GM13977 (cell line): ENCODE measurements around the gene PLEKHD1.
A peak's percentile ranks its signal among the peaks of the same experiment; 100 is the strongest.

Source experiments
- DNase-seq: peaks from one replicate; pipeline ENCODE4 v3.0.0; 2012; ENCODE audit warnings: low spot score
- CTCF ChIP-seq: IDR thresholded peaks from 2 replicates; pipeline ENCODE4 v1.5.1; 2012; ENCODE audit warnings: mild to moderate bottlenecking, control low read depth; ENCODE audit not compliant: insufficient read depth; ENCODE audit errors: extremely low read depth, missing control alignments
- in situ Hi-C: fragments of 300-500 bp; cut with MboI; formaldehyde crosslinking; loops from one replicate; pipeline ENCODE4 v1.12.0; 2022; ENCODE audit warnings: low sequenced_read_pairs, low pct_unique_long_range_greater_than_20kb, mixed read lengths, inconsistent platforms; ENCODE audit not compliant: unreplicated experiment

PLEKHD1 gene

GRCh38 chr14:69540654-69541335 lies 56.3 kb downstream of the PLEKHD1 start:
- TF ChIP-seq CTCF = no peak
- in situ Hi-C loops = no loop called here
- DNase-seq = no peak

- in situ Hi-C loops = no loop called here
- no peak for TF ChIP-seq CTCF
- DNase-seq = no peak
Observed at GRCh38 chr14:69542311-69542710, 57.8 kb downstream of the PLEKHD1 start.

GRCh38 chr14:69543341-69544115 lies 59.0 kb downstream of the PLEKHD1 start:
- TF ChIP-seq CTCF = no peak
- in situ Hi-C loops = no loop called here
- no peak for DNase-seq

- peak; percentile 62 for TF ChIP-seq CTCF
- in situ Hi-C loops = no loop called here
- peak; percentile 64 for DNase-seq
Observed at GRCh38 chr14:69547701-69548348, 63.3 kb downstream of the PLEKHD1 start.

- in situ Hi-C loops = no loop called here
- TF ChIP-seq CTCF = no peak
- DNase-seq = no peak
Observed at GRCh38 chr14:69548566-69548965, 64.0 kb downstream of the PLEKHD1 start.

- no peak for TF ChIP-seq CTCF
- in situ Hi-C loops = no loop called here
- no peak for DNase-seq
Observed at GRCh38 chr14:69551511-69551910, 67.0 kb downstream of the PLEKHD1 start.
